NCI-H1436 treated with DMSO at 0.1 percent for 48 hours (cell line): Measurements from ENCODE around the gene LRRC47.
"Not testable (repeated sequence)": the region's sequence is repeated elsewhere in the genome, so short reads cannot be mapped to it uniquely, and the experiment has no call there.

ENCODE experiments used
- DNase-seq: peaks from one replicate; lab custom pipeline; 2025; lab: John Stamatoyannopoulos, UW

Gene LRRC47

GRCh38 chr1:3771108-3772026 lies 24.9 kb downstream of the LRRC47 start:
- DNase-seq = no peak

GRCh38 chr1:3770047-3770765 lies 26.1 kb downstream of the LRRC47 start:
- DNase-seq = no peak

GRCh38 chr1:3768811-3769390 lies 27.4 kb downstream of the LRRC47 start:
- DNase-seq = no peak

GRCh38 chr1:3767328-3767925 lies 28.9 kb downstream of the LRRC47 start:
- DNase-seq = no peak

GRCh38 chr1:3763351-3764125 lies 32.8 kb downstream of the LRRC47 start:
- no peak for DNase-seq

GRCh38 chr1:3762873-3763228 lies 33.4 kb downstream of the LRRC47 start:
- no peak for DNase-seq

GRCh38 chr1:3762151-3762872 lies 34.0 kb downstream of the LRRC47 start:
- DNase-seq = no peak

- no peak for DNase-seq
Measured at GRCh38 chr1:3761296-3762010, 34.8 kb downstream of the LRRC47 start.

- DNase-seq = no peak
Measured at GRCh38 chr1:3759796-3760195, 36.5 kb downstream of the LRRC47 start.

GRCh38 chr1:3759164-3759563 lies 37.1 kb downstream of the LRRC47 start:
- DNase-seq = no peak

- DNase-seq = no peak
Measured at GRCh38 chr1:3756394-3756793, 39.9 kb downstream of the LRRC47 start.

- no peak for DNase-seq
Measured at GRCh38 chr1:3753656-3754454, 42.4 kb downstream of the LRRC47 start.

GRCh38 chr1:3752400-3752945 lies 43.8 kb downstream of the LRRC47 start, which contains the start of gene CCDC27:
Gene CCDC27 (plus strand): TSS chr1:3752450. CDS start chr1:3752482, 32 bp downstream.
- no peak for DNase-seq

GRCh38 chr1:3750741-3751140 lies 45.6 kb downstream of the LRRC47 start:
- DNase-seq = no peak

GRCh38 chr1:3749512-3749911 lies 46.8 kb downstream of the LRRC47 start:
- DNase-seq = no peak

- DNase-seq = not testable (repeated sequence)
Measured at GRCh38 chr1:3748316-3748900, 47.9 kb downstream of the LRRC47 start.

GRCh38 chr1:3747903-3748302 lies 48.4 kb downstream of the LRRC47 start:
- no peak for DNase-seq

- DNase-seq = no peak
Measured at GRCh38 chr1:3747522-3747848, 48.8 kb downstream of the LRRC47 start.
